Measurements from ENCODE around the gene CGAS. TPM values are rescaled to one million over a fixed set of nuclear protein-coding genes. Genes with fewer than 3 reads are reported as not detected.

Gene CGAS
- total RNA-seq, 2 experiments from 2014 or later = 47.8 to 48.2 TPM

Other genes with a start within 250 kb of the CGAS start
- gene KHDC1L, start 226.8 kb downstream of the CGAS start, total RNA-seq = under 1 TPM in 1 of 2 experiments, not detected in 1; 0.58 TPM
- gene KHDC1, start 189.1 kb downstream of the CGAS start, total RNA-seq = 1 to 10 TPM; 8.5 TPM
- gene DPPA5, start 98.0 kb downstream of the CGAS start, total RNA-seq = not detected
- not detected for gene KHDC3L, start 89.6 kb downstream of the CGAS start, total RNA-seq
- under 1 TPM; 0.33 to 0.68 TPM for gene OOEP, start 82.4 kb downstream of the CGAS start, total RNA-seq
- gene DDX43, start 57.5 kb downstream of the CGAS start, total RNA-seq = under 1 TPM; 0.80 to 0.88 TPM
- 10 to 100 TPM; 62.1 to 66.4 TPM for gene MTO1, start 9.4 kb upstream of the CGAS start, total RNA-seq
- gene EEF1A1, start 68.7 kb upstream of the CGAS start, total RNA-seq = 1,000 to 10,000 TPM; 7,440 to 7,455 TPM
- 1 to 10 TPM; 8.0 to 9.5 TPM for gene SLC17A5, start 201.7 kb upstream of the CGAS start, total RNA-seq
- gene CD109, start 243.9 kb upstream of the CGAS start, total RNA-seq = 10 to 100 TPM; 13.6 to 15.0 TPM

Measured in activated CD4-positive, alpha-beta memory T cell treated with anti-CD3 and anti-CD28 coated beads, Interleukin-2, amount 10 ng/mL, durations not matched to agents 7 days and 5 days (primary cell).